Duodenal mucosa (tissue), 2 donors: Measurements from ENCODE around the gene MED29.
A peak's percentile ranks its signal among the peaks of the same experiment; 100 is the strongest.

ENCODE experiments used
- H3K27ac ChIP-seq: one replicate; pipeline ENCODE4 v1.7.0; 2013; ENCODE audit warnings: low read depth, low read length
- H3K27me3 ChIP-seq, 2 donors: one replicate each; pipeline ENCODE4 v1.7.0; 2013; ENCODE audit warnings: low read length in 2 of 2, control low read depth in 1 of 2; ENCODE audit not compliant: insufficient read depth in 2 of 2, control insufficient read depth in 1 of 2
- H3K36me3 ChIP-seq, 2 donors: one replicate each; pipeline ENCODE4 v1.7.0; 2013; ENCODE audit warnings: low read length in 2 of 2, control low read depth in 1 of 2; ENCODE audit not compliant: insufficient read depth in 2 of 2, control insufficient read depth in 1 of 2
- H3K4me1 ChIP-seq, 2 donors: one replicate each; pipeline ENCODE4 v1.7.0; 2013; ENCODE audit warnings: low read length in 2 of 2, control low read depth in 1 of 2; ENCODE audit not compliant: insufficient read depth in 2 of 2, control insufficient read depth in 1 of 2
- H3K4me3 ChIP-seq, 2 donors: one replicate each; pipeline ENCODE4 v1.7.0; 2013; ENCODE audit warnings: low read length in 2 of 2, low read depth in 1 of 2
- H3K9ac ChIP-seq, 2 donors: one replicate each; pipeline ENCODE4 v1.7.0; 2013; ENCODE audit warnings: low read length in 2 of 2, low read depth in 1 of 2
- H3K9me3 ChIP-seq, 2 donors: one replicate each; pipeline ENCODE4 v1.7.0; 2013; ENCODE audit warnings: low read length in 2 of 2, control low read depth in 1 of 2; ENCODE audit not compliant: control insufficient read depth in 1 of 2

Gene MED29

DNA sequence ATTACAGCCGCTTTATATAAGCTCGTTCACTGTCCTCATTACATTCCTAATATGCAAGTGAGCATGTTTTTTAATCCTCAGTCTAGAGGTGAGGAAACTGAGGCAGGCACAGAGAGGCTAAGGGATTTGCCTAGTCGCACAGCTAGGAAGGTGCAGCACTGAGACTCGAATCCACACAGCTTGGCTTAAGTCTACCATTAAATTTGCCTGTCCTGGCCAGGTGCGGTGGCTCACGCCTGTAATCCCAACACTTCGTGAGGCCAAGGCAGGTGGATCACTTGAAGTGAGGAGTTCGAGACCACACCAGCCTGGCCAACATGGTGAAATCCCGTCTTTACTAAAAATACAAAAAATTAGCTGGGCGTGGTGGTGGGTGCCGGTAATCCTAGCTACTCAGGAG is 36.5 kb downstream of the MED29 start:
- peaks cover 0 to 10% of the 10 kb centered on the region in 2 donors for H3K36me3 ChIP-seq
- H3K27ac ChIP-seq, result no peak overlapping the region
- no peak overlapping the region for H3K9ac ChIP-seq
- no peaks in the 10 kb centered on the region for H3K9me3 ChIP-seq
- peaks cover 0 to 13% of the 10 kb centered on the region in 2 donors for H3K4me1 ChIP-seq
- no peaks in the 10 kb centered on the region for H3K27me3 ChIP-seq
- H3K4me3 ChIP-seq, result no peak overlapping the region

DNA sequence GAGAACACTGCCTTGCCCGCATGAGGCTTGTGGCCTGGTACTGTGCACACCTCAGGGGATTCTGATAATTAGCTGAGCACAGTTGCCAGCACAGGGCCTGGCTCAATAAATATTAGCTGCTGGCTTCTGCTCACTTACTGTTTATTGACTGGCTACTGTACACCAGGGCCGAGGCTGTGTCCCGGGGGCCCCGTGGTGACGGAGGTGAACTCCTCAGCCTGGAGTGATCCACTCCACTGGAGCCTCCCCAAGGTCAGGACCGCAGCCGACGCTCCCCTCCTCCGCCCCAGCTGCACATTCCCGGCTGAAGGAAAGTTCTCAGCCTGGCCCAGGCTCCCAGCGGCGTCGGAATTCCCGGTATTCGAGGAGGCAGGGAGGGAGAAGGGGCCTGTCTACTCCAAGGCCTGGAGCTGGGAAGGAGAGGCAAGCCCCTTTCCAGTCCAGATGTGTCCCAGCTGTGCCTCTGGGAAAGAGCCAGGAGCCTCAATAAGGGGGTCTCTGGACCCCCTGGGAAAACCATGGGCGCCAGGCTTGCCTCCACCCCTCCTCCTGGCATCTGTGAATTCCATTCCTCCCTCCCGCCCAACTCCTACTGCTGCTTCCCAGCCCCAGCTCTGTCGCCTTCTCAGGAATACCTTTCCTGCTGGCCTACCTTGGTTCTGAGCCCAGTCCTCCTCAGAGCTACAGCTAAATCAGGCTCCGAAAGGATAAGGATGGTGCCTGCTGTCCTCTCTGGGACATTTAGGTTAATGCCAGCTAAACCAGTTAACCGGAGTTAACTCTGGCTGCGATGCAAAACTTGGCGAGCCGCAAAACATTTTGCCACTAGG is 37.3 kb downstream of the MED29 start:
- Histone ChIP-seq H3K9me3 (no peaks in the 10 kb centered on the region), H3K27me3 (no peaks in the 10 kb centered on the region), H3K36me3 (peaks cover 8 to 18% of the 10 kb centered on the region in 2 donors), H3K27ac (peak overlapping the region; percentile 33), H3K9ac (no peak overlapping the region), H3K4me3 (no peak overlapping the region), H3K4me1 (peaks cover 0 to 16% of the 10 kb centered on the region in 2 donors)

GRCh38 chr19:39430675-39431593 is 39.8 kb downstream of the MED29 start:
- peak overlapping the region in 1 of 2 donors; percentile 34 for H3K4me3 ChIP-seq
- peaks cover 14 to 24% of the 10 kb centered on the region in 2 donors for H3K36me3 ChIP-seq
- no peak overlapping the region for H3K9ac ChIP-seq
- no peaks in the 10 kb centered on the region for H3K9me3 ChIP-seq
- H3K4me1 ChIP-seq, result peaks cover 12 to 36% of the 10 kb centered on the region in 2 donors
- peak overlapping the region; percentile 53 for H3K27ac ChIP-seq
- no peaks in the 10 kb centered on the region for H3K27me3 ChIP-seq

DNA sequence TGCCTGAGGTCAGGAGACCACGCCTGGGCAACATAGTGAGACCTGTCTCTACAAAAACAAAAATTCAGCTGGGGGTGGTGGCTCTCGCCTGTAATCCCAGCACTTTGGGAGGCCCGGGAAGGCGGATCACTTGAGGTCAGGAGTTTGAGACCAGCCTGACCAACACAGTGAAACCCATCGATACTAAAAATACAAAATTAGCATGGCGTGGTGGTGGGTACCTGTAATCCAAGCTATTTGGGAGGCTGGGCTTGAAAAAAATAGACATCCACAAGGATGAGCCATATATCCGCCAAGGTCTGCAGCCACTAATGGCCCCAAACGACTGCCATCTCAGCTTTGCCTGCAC is 41.5 kb downstream of the MED29 start:
- Histone ChIP-seq H3K27ac (no peak overlapping the region), H3K36me3 (peaks cover 14 to 24% of the 10 kb centered on the region in 2 donors), H3K9me3 (no peaks in the 10 kb centered on the region), H3K4me3 (no peak overlapping the region), H3K27me3 (no peaks in the 10 kb centered on the region), H3K4me1 (peaks cover 19 to 41% of the 10 kb centered on the region in 2 donors), H3K9ac (no peak overlapping the region)

- no peak overlapping the region for H3K27ac ChIP-seq
- H3K4me1 ChIP-seq, result peaks cover 19 to 40% of the 10 kb centered on the region in 2 donors
- no peak overlapping the region for H3K4me3 ChIP-seq
Measured at GRCh38 chr19:39433480-39434079, 42.4 kb downstream of the MED29 start.

DNA sequence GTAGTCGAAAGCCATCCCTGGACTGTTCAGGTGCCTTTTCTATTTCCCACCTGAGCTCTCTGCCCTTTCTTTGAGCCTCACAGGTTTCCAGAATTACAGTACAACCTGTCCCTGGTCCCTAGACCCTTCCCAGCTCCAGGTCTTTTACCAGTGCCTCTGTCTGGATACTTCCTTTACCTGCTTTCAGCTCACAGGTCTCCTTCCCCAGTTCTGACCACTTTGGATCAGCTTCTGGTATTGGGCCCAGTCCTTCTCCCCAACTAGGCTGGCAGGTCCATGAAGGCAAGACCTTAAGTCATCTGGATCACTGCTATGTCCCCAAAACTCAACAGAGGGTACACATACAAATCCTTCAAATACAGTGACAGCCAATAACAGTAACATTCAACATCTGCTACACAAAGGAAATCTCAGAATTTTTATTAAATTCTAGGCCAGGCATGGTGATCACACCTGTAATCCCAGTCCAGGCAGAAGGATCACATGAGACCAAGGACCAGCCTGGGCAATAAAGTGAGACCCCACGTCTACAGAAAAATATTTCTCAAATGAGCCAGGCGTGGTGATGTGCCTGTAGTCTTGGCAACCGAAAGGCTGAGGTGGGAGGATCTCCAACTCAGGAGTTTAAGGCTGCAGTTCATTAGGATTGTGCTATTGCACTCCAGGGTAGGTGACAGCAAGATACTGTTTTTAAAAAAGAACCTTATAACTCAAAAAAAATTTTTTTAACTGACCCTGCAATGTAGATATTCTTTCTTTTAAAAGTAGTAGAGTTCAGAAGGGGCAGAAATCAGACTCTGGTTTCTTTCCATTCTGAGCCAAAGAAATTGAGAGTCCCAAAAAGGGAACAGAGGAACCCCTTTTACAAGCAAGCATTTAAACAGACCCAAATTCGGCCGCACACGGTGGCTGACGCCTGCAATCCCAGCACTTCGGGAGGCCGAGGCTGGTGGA is 43.2 kb downstream of the MED29 start:
- H3K4me3 ChIP-seq, result peak overlapping the region; percentile 97 to 99
- peak overlapping the region; percentile 37 to 95 for H3K9ac ChIP-seq
- H3K27ac ChIP-seq, result no peak overlapping the region
- H3K27me3 ChIP-seq, result no peaks in the 10 kb centered on the region
- H3K36me3 ChIP-seq, result peaks cover 14 to 24% of the 10 kb centered on the region in 2 donors
- no peaks in the 10 kb centered on the region for H3K9me3 ChIP-seq
- peaks cover 19 to 36% of the 10 kb centered on the region in 2 donors for H3K4me1 ChIP-seq

More at GRCh38 chr19:39433480-39434079, 42.4 kb downstream of the MED29 start:
- Histone ChIP-seq H3K36me3 (peaks cover 14 to 24% of the 10 kb centered on the region in 2 donors), H3K9ac (peak overlapping the region in 1 of 2 donors; percentile 37), H3K27me3 (no peaks in the 10 kb centered on the region), H3K9me3 (no peaks in the 10 kb centered on the region)

DNA sequence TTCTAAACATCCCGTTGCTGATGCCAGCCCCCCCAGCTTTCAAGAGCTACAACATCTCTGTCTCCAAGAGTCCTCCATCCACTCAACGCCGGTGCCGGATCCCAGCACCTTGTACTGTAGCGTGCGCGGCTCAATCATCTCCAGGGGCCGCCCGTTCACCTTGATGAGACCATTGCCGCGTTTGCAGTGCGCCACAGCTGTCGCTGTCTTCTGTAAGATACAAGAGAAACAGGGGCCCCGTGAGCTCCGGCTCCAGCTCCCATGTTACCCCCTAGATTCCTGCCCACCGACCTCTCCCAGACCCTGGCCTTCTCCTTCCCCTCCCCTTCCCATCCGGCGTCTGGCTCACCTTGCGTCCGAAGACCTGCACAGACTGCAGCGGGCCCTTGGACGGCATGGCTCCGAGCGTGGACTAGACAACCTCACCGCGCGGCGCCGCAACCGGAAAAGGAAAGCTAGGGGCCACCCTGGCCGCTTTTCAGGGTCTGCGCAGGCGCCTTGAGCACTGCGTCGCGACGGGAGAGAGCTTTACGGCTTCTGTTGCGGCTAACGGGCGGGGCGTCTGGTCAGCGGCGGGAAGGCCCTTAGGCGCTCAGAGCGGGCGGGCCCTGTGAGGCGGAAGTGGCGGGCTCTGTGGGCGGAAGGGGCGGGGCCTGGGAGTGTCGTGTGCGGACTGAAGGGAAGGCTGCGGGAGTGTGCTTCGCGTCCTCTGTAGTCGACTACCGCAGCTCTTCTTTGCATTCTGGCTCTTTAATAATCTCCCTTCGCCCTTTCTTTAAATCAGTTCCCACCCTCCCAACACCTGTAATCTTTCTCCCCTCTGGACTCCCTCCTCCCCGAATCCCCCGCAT is 44.5 kb downstream of the MED29 start, which contains the start of gene RPS16:
TSS of gene RPS16 (minus strand) at position 451 of the 851 bp plus-strand sequence. CDS start at position 397, 54 bp downstream.
- Histone ChIP-seq H3K27me3 (no peaks in the 10 kb centered on the region), H3K9ac (peak within 1 kb of the TSS; percentile 94 to 95), H3K4me3 (peak within 1 kb of the TSS; percentile 97 to 99), H3K4me1 (peaks cover 19 to 35% of the 10 kb centered on the region in 2 donors), H3K9me3 (no peaks in the 10 kb centered on the region), H3K27ac (peak within 1 kb of the TSS; percentile 67), H3K36me3 (peaks cover 14 to 24% of the 10 kb centered on the region in 2 donors)

GRCh38 chr19:39436350-39436716 is 45.2 kb downstream of the MED29 start:
- Histone ChIP-seq H3K36me3 (peaks cover 14 to 24% of the 10 kb centered on the region in 2 donors), H3K4me1 (peaks cover 19 to 31% of the 10 kb centered on the region in 2 donors), H3K9ac (peak overlapping the region; percentile 55 to 80), H3K9me3 (no peaks in the 10 kb centered on the region), H3K4me3 (peak overlapping the region; percentile 57 to 97), H3K27me3 (no peaks in the 10 kb centered on the region), H3K27ac (peak overlapping the region; percentile 67)
